HEK293 (cell line): Measurements from ENCODE around the gene SCFD2.

Experiments
- CTCF ChIP-seq: fragments of 450-650 bp; formaldehyde crosslinking; IDR thresholded peaks from 2 replicates; pipeline ENCODE4 v1.5.1; 2016; ENCODE audit warnings: missing biosample characterization, missing genetic modification characterization
- ZNF146 ChIP-seq: fragments of 450-650 bp; formaldehyde crosslinking; IDR thresholded peaks from 2 replicates; pipeline ENCODE4 v1.5.1; 2016; ENCODE audit warnings: missing biosample characterization, missing genetic modification characterization
- ZNF311 ChIP-seq: fragments of 450-650 bp; formaldehyde crosslinking; IDR thresholded peaks from 2 replicates; pipeline ENCODE4 v1.5.1; 2017; ENCODE audit warnings: missing biosample characterization, missing genetic modification characterization, borderline replicate concordance

- TF ChIP-seq ZNF146 (no peak), ZNF311 (no peak), CTCF (tag by site-specific recombination) (no peak)
Observed at GRCh38 chr4:53199356-53199755, 166.5 kb downstream of the SCFD2 start.
